K562 (cell line): Measurements from ENCODE around the gene CDT1. TPM values are rescaled to one million over a fixed set of nuclear protein-coding genes. Genes with fewer than 3 reads are reported as not detected.

Source experiments
- ATAC-seq: fragments of 200-7000 bp; cut with Tn5 transposase; 3 replicates; pipeline ENCODE4 v1.9.1; 2020; ENCODE audit warnings: moderate library complexity
- BruUV-seq: library from RNA; stranded (reverse); fragments of 400-500 nt; replicated peaks from 2 replicates; lab custom pipeline; 2021; lab: Mats Ljungman, UMichigan
- CTCF ChIA-PET: fragments of 300-600 bp; formaldehyde crosslinking; extraction: SDS; loops from one replicate; lab custom pipeline; 2021; ENCODE audit warnings: low intra/inter-chr PET ratio; lab: Yijun Ruan, JAX
- POLR2A ChIA-PET: fragments of 300-600, 350-650 bp; sonication (Branson Sonifier 250); formaldehyde crosslinking; extraction: SDS; loops from one replicate; lab custom pipeline; 2021; ENCODE audit warnings: antibody characterized with exemption, inconsistent platforms; lab: Yijun Ruan, JAX
- DNase-seq, 4 experiments: peaks; one replicate each; pipeline versions ENCODE4 v3.0.0 to v3.0.0-alpha.2; 2011 to 2018; ENCODE audit warnings: low spot score in 3 of 4, mixed read lengths in 3 of 4; ENCODE audit errors: extremely low read depth in 1 of 4
- FAIRE-seq: peaks from 2 replicates; lab custom pipeline; 2011; peaks lifted over from hg19 to GRCh38; lab: Jason Lieb, UNC
- H2AFZ ChIP-seq: 2 replicates; pipeline ENCODE4 v1.6.0; 2011; ENCODE audit warnings: low read depth, low read length, control low read depth, inconsistent platforms
- H3K27ac ChIP-seq: fragments of 200-600 bp; 3 replicates; pipeline ENCODE4 v1.8.0; 2011; ENCODE audit warnings: low read depth, mild to moderate bottlenecking, control low read depth, inconsistent platforms, low read length, moderate library complexity, mixed read lengths; ENCODE audit errors: extremely low read depth
- H3K27me3 ChIP-seq, 2 experiments: fragments of 300-600 bp in 1 of 2; 2 replicates in 1 of 2; 3 replicates in 1 of 2; pipeline versions ENCODE4 v1.6.0 to v1.8.0; 2011; ENCODE audit warnings: inconsistent platforms in 2 of 2, low read length in 2 of 2, mild to moderate bottlenecking in 1 of 2, mixed read lengths in 1 of 2, moderate library complexity in 1 of 2; ENCODE audit not compliant: control insufficient read depth in 2 of 2, insufficient read depth in 2 of 2
- H3K36me3 ChIP-seq: fragments of 300-600 bp; 3 replicates; pipeline ENCODE4 v1.8.0; 2011; ENCODE audit warnings: mild to moderate bottlenecking, low read length, inconsistent platforms; ENCODE audit not compliant: control insufficient read depth, insufficient read depth
- H3K4me1 ChIP-seq, 2 experiments: fragments of 200-600 bp in 1 of 2; replicated peaks in 1 of 2; 2 replicates in 1 of 2; 3 replicates in 1 of 2; pipeline versions ENCODE4 v1.5.1 to v1.8.0; 2011; ENCODE audit warnings: inconsistent platforms in 2 of 2, low read length in 2 of 2, mild to moderate bottlenecking in 1 of 2, mixed read lengths in 1 of 2, moderate library complexity in 1 of 2; ENCODE audit not compliant: control insufficient read depth in 2 of 2, insufficient read depth in 2 of 2
- H3K4me2 ChIP-seq: 2 replicates; pipeline ENCODE4 v1.6.1; 2011; ENCODE audit warnings: low read length, control low read depth, inconsistent platforms, mixed read lengths; ENCODE audit not compliant: insufficient read depth
- H3K4me3 ChIP-seq: fragments of 200-600 bp; sonication (generic), shearing (Covaris generic); 2 replicates; pipeline ENCODE4 v1.5.1; 2016; ENCODE audit warnings: control low read depth, inconsistent platforms
- H3K79me2 ChIP-seq: fragments of 200-600 bp; 3 replicates; pipeline ENCODE4 v1.8.0; 2011; ENCODE audit warnings: low read length, inconsistent platforms; ENCODE audit not compliant: control insufficient read depth, insufficient read depth
- H3K9ac ChIP-seq, 2 experiments: 2 replicates each; pipeline versions ENCODE4 v1.6.0 to v1.6.1; 2011; ENCODE audit warnings: low read depth in 2 of 2, low read length in 2 of 2, control low read depth in 1 of 2, inconsistent platforms in 1 of 2, mild to moderate bottlenecking in 1 of 2, mixed read lengths in 1 of 2; ENCODE audit not compliant: insufficient read depth in 1 of 2
- H3K9me1 ChIP-seq: one replicate; pipeline ENCODE4 v1.6.0; 2011; ENCODE audit warnings: inconsistent platforms, mild to moderate bottlenecking, low read length, moderate library complexity; ENCODE audit not compliant: control insufficient read depth, insufficient read depth
- H3K9me3 ChIP-seq: replicated peaks from 2 replicates; pipeline ENCODE4 v1.5.1; 2011; ENCODE audit warnings: low read depth, low read length, inconsistent platforms; ENCODE audit not compliant: control insufficient read depth, insufficient read depth
- H4K20me1 ChIP-seq: replicated peaks from 2 replicates; pipeline ENCODE4 v1.6.1; 2011; ENCODE audit warnings: low read length, inconsistent platforms, mixed read lengths; ENCODE audit not compliant: control insufficient read depth, insufficient read depth
- CHD2 ChIP-seq: IDR thresholded peaks from 2 replicates; pipeline ENCODE4 v1.6.1; 2011; ENCODE audit warnings: low read depth, low read length
- ERF ChIP-seq: fragments of 450-650 bp; formaldehyde crosslinking; IDR thresholded peaks from 2 replicates; pipeline ENCODE4 v1.4.0; 2020; ENCODE audit warnings: mild to moderate bottlenecking, mixed read lengths
- ETS2 ChIP-seq: IDR thresholded peaks from 2 replicates; pipeline ENCODE4 v1.6.1; 2016; ENCODE audit warnings: borderline replicate concordance, missing genetic modification characterization, mild to moderate bottlenecking, moderate library complexity, missing compliant biosample characterization; ENCODE audit not compliant: poor library complexity, severe bottlenecking
- ETV6 ChIP-seq, 3 experiments: fragments of 150-350 bp in 1 of 3; sonication (generic) in 1 of 3; formaldehyde crosslinking in 1 of 3; IDR thresholded peaks; 2 replicates each; pipeline versions ENCODE4 v1.6.1 to v1.8.0; 2014 to 2022; ENCODE audit warnings: borderline replicate concordance in 2 of 3, low read depth in 2 of 3, antibody characterized with exemption in 1 of 3, low read length in 1 of 3, mild to moderate bottlenecking in 1 of 3, missing genetic modification reagents in 1 of 3
- FOS ChIP-seq: IDR thresholded peaks from 3 replicates; pipeline ENCODE4 v1.6.1; 2011; ENCODE audit not compliant: insufficient read length; ENCODE audit errors: extremely low read depth
- KLF6 ChIP-seq: fragments of 250-450 bp; sonication (Bioruptor Pico); IDR thresholded peaks from 2 replicates; pipeline ENCODE4 v1.4.0; 2020; ENCODE audit warnings: mild to moderate bottlenecking, moderate library complexity, borderline replicate concordance
- NR3C1 ChIP-seq: sonication (generic); formaldehyde crosslinking; IDR thresholded peaks from 2 replicates; pipeline ENCODE4 v1.8.1; 2022; ENCODE audit warnings: missing genetic modification reagents
- PHTF2 ChIP-seq: fragments of 250-450 bp; sonication (Bioruptor Pico); IDR thresholded peaks from 2 replicates; pipeline ENCODE4 v1.5.0; 2021; ENCODE audit warnings: mild to moderate bottlenecking
- PTBP1 ChIP-seq: fragments of 200-400 bp; formaldehyde crosslinking; IDR thresholded peaks from 2 replicates; pipeline ENCODE4 v1.6.1; 2017; ENCODE audit warnings: low read depth, low read length
- RUNX1 ChIP-seq: sonication (generic); IDR thresholded peaks from 2 replicates; pipeline ENCODE4 v1.6.1; 2016; ENCODE audit warnings: antibody characterized with exemption, low read depth
- TEAD4 ChIP-seq, 2 experiments: sonication (generic) in 1 of 2; formaldehyde crosslinking in 1 of 2; IDR thresholded peaks; 2 replicates each; pipeline versions ENCODE4 v1.6.1 to v1.8.0; 2012 to 2022; ENCODE audit warnings: borderline replicate concordance in 1 of 2, inconsistent platforms in 1 of 2, low read length in 1 of 2, mild to moderate bottlenecking in 1 of 2, missing genetic modification reagents in 1 of 2
- ZBED1 ChIP-seq: IDR thresholded peaks from 2 replicates; pipeline ENCODE4 v1.6.1; 2014
- WGBS: fragments of 100-300 bp; shearing (Covaris generic); methylation state at CpG from one replicate; pipeline ENCODE4 v1.1.6; 2016; ENCODE audit warnings: low coverage, mixed read lengths; ENCODE audit not compliant: insufficient coverage; ENCODE audit errors: missing lambda C conversion rate; 5-methylcytosine and 5-hydroxymethylcytosine counted together
- in situ Hi-C: fragments of 300-500 bp; cut with MboI; formaldehyde crosslinking; loops from 4 replicates; pipeline ENCODE4 v1.15.0; 2018; ENCODE audit warnings: inconsistent platforms, mixed read lengths
- intact Hi-C: fragments of 100-400 bp; cut with micrococcal nuclease; formaldehyde crosslinking; loops from 2 replicates; pipeline ENCODE4 v1.14.2; 2022
- polyA plus RNA-seq, 8 experiments: library from polyadenylated mRNA; depleted of rRNA in 4 of 8; stranded (reverse) in 5 of 8; unstranded in 3 of 8; fragments of >200 nt; fragmentation: Nextera tagmentation in 2 of 8; fragmentation: Illumina TruSeq in 1 of 8; extraction: Ambion mirVana in 2 of 8; extraction: Trizol in 1 of 8; gene quantifications; 2 replicates each; pipeline versions ENCODE4 v1.2.1 to v1.2.3, GENCODE V29; 2011 to 2014; ENCODE audit warnings: inconsistent platforms in 1 of 8, missing spikeins in 1 of 8
- total RNA-seq, 7 experiments: library from RNA; depleted of rRNA in 6 of 7; stranded (reverse); fragments of >200 nt in 6 of 7; fragmentation: Illumina TruSeq in 2 of 7; extraction: Trizol in 2 of 7; gene quantifications; 2 replicates each; pipeline versions ENCODE4 v1.2.1 to v1.2.3, GENCODE V29; 2011 to 2021; ENCODE audit warnings: low replicate concordance in 1 of 7
- TF ChIP-seq, protein P1 (sequence below): sonication (generic); formaldehyde crosslinking; IDR thresholded peaks from 2 replicates; pipeline ENCODE4 v1.8.1; 2023; ENCODE audit warnings: mild to moderate bottlenecking, missing genetic modification reagents
- TF ChIP-seq, protein P2 (sequence below): sonication (generic); formaldehyde crosslinking; IDR thresholded peaks from 2 replicates; pipeline ENCODE4 v1.9.0; 2022; ENCODE audit warnings: mild to moderate bottlenecking, missing genetic modification reagents
- TF ChIP-seq, protein P3 (sequence below), 2 experiments: fragments of 150-350 bp in 1 of 2; IDR thresholded peaks; 2 replicates each; pipeline ENCODE4 v1.6.1; 2012 to 2016; ENCODE audit warnings: low read depth in 2 of 2, low read length in 2 of 2, mild to moderate bottlenecking in 1 of 2, moderate library complexity in 1 of 2

The CDT1 gene
- total and polyA plus RNA-seq, 9 of the 15 experiments (the other 6 are each of a cell fraction or from before 2014, with no cell fraction given) = 0.92 to 178 (median 14.2) TPM

DNA sequence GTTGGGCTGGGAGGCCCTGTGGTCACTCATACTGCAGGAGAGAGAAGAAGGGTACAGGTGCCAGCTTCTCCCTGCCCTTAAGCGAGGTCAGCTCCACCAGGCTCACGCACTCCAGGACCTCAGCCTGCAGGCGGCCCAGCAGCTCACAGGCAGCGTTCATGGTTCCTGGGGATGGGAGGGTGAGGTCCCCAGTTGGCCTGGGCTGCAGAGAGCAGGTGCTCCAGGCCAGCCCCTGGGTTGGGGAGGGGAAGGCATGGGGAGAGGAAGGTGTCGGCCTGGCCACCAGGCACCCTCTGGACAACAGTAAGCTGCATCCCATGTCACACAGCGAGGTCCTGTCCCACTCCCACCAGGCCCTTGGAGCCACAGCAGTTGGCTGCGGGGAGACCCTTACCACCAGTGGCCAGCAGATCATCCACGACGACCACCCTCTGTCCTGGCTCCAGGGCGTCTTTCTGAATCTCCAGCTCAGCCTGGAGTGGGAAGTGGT, 6.1 kb downstream of the CDT1 start:
- peak overlapping the region; percentile 94; the same call in 2 of the 3 replicates for H3K27ac ChIP-seq
- H3K4me3 ChIP-seq = peak overlapping the region; percentile 64
- H2AFZ ChIP-seq = no peak overlapping the region
- in situ Hi-C loops = loop anchor here (5.0 to 10.0 kb wide), 2 partner anchors 358 to 405 kb away; partner anchors contain the start of gene ZNF778
- intact Hi-C loops = loop anchor here (5.0 to 10.0 kb wide), 4 partner anchors 168 to 755 kb away; partner anchors contain the start of genes CBFA2T3, RPL13 and SPG7
- peak overlapping the region; percentile 96 for H3K4me2 ChIP-seq
- peak overlapping the region; percentile 86 to 99 for H3K9ac ChIP-seq
- H3K9me3 ChIP-seq = no peaks in the 10 kb centered on the region
- DNase-seq = peak in 1 of 4 experiments; percentile 52
- H3K9me1 ChIP-seq = no peaks in the 10 kb centered on the region
- POLR2A ChIA-PET = interaction anchor here (0.6 to 6.1 kb wide), 18 partner anchors 9 to 766 kb away, joined by 3 to 50 read pairs (median 4); partner anchors contain the start of genes CPNE7, PIEZO1 and ZC3H18
- CTCF ChIA-PET = no interaction called here
- H4K20me1 ChIP-seq = peaks cover 34% of the 10 kb centered on the region; the same call in 1 of the 2 replicates
- peaks cover 61% of the 10 kb centered on the region for H3K79me2 ChIP-seq
- peaks cover 14 to 85% of the 10 kb centered on the region in 2 experiments for H3K4me1 ChIP-seq
- no peak for FAIRE-seq
- peak; percentile 15 for ATAC-seq
- BruUV-seq = TSS peak; percentile 75
- 53% methylated on average over 8 of the region's 10 CpGs for WGBS
- H3K36me3 ChIP-seq = peaks cover 64% of the 10 kb centered on the region; the same call in 2 of the 3 replicates
- H3K27me3 ChIP-seq = no peaks in the 10 kb centered on the region; a peak in 1 of 5 replicates
- no peak for TF ChIP-seq FOS
- TF ChIP-seq ETS2 (tag) = no peak
- no peak for TF ChIP-seq ERF (CRISPR knock-in tag)
- TF ChIP-seq NR3C1 = no peak
- no peak for TF ChIP-seq KLF6 (CRISPR knock-in tag)
- 0 out of 4 replicates have a peak, but pooled peaks of 1 of the 2 experiments have one; percentile 6 for TF ChIP-seq ETV6 (IDR thresholded peaks at IDR 0.05; ENCODE audit: borderline replicate concordance in 1 of 2, low read depth in 2 of 2, low read length in 1 of 2)
- no peak for TF ChIP-seq ETV6 (CRISPR knock-in tag; IDR thresholded peaks at IDR 0.05; ENCODE audit: borderline replicate concordance)
- peak; percentile 61 for TF ChIP-seq CHD2
- 0 out of 2 replicates have a peak, but pooled peaks have one; percentile 4 for TF ChIP-seq RUNX1
- TF ChIP-seq, protein P1, sequence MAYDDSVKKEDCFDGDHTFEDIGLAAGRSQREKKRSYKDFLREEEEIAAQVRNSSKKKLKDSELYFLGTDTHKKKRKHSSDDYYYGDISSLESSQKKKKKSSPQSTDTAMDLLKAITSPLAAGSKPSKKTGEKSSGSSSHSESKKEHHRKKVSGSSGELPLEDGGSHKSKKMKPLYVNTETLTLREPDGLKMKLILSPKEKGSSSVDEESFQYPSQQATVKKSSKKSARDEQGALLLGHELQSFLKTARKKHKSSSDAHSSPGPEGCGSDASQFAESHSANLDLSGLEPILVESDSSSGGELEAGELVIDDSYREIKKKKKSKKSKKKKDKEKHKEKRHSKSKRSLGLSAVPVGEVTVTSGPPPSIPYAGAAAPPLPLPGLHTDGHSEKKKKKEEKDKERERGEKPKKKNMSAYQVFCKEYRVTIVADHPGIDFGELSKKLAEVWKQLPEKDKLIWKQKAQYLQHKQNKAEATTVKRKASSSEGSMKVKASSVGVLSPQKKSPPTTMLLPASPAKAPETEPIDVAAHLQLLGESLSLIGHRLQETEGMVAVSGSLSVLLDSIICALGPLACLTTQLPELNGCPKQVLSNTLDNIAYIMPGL (CRISPR knock-in tag) = peak; percentile 85; the same call in 1 of the 2 replicates
- no peak for TF ChIP-seq PHTF2
- TF ChIP-seq, protein P2, sequence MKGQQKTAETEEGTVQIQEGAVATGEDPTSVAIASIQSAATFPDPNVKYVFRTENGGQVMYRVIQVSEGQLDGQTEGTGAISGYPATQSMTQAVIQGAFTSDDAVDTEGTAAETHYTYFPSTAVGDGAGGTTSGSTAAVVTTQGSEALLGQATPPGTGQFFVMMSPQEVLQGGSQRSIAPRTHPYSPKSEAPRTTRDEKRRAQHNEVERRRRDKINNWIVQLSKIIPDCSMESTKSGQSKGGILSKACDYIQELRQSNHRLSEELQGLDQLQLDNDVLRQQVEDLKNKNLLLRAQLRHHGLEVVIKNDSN (CRISPR knock-in tag) = no peak
- TF ChIP-seq PTBP1 = 0 out of 2 replicates have a peak, but pooled peaks have one; percentile 28
- TF ChIP-seq, protein P3, sequence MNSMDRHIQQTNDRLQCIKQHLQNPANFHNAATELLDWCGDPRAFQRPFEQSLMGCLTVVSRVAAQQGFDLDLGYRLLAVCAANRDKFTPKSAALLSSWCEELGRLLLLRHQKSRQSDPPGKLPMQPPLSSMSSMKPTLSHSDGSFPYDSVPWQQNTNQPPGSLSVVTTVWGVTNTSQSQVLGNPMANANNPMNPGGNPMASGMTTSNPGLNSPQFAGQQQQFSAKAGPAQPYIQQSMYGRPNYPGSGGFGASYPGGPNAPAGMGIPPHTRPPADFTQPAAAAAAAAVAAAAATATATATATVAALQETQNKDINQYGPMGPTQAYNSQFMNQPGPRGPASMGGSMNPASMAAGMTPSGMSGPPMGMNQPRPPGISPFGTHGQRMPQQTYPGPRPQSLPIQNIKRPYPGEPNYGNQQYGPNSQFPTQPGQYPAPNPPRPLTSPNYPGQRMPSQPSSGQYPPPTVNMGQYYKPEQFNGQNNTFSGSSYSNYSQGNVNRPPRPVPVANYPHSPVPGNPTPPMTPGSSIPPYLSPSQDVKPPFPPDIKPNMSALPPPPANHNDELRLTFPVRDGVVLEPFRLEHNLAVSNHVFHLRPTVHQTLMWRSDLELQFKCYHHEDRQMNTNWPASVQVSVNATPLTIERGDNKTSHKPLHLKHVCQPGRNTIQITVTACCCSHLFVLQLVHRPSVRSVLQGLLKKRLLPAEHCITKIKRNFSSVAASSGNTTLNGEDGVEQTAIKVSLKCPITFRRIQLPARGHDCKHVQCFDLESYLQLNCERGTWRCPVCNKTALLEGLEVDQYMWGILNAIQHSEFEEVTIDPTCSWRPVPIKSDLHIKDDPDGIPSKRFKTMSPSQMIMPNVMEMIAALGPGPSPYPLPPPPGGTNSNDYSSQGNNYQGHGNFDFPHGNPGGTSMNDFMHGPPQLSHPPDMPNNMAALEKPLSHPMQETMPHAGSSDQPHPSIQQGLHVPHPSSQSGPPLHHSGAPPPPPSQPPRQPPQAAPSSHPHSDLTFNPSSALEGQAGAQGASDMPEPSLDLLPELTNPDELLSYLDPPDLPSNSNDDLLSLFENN (IDR thresholded peaks at IDR 0.05; ENCODE audit: low read depth in 2 of 2, low read length in 2 of 2) = no peak
- TF ChIP-seq TEAD4 (IDR thresholded peaks at IDR 0.05; ENCODE audit: low read length) = 0 out of 2 replicates have a peak, but pooled peaks have one; percentile 3
- TF ChIP-seq TEAD4 (CRISPR knock-in tag; IDR thresholded peaks at IDR 0.05; ENCODE audit: borderline replicate concordance) = no peak
- TF ChIP-seq ZBED1 = peak; percentile 74
